WTC11 (cell line): Measurements from ENCODE around the gene ZFP62. TPM values are rescaled to one million over a fixed set of nuclear protein-coding genes. Genes with fewer than 3 reads are reported as not detected.

ENCODE experiments used
- ATAC-seq: fragments of 200-7000 bp; cut with Tn5 transposase; 2 replicates; pipeline ENCODE4 v1.10.0; 2021; ENCODE audit warnings: mild to moderate bottlenecking, moderate library complexity
- CTCF ChIA-PET: fragments of 300-600 bp; sonication (Branson Sonifier 250); formaldehyde crosslinking; loops from one replicate; lab custom pipeline; 2021; ENCODE audit warnings: antibody characterized with exemption; lab: Charles Lee
- POLR2A ChIA-PET: fragments of 350-600 bp; sonication (Branson Sonifier 250); formaldehyde crosslinking; loops from one replicate; lab custom pipeline; 2021; ENCODE audit warnings: antibody characterized with exemption; lab: Charles Lee
- DNase-seq: peaks from one replicate; pipeline ENCODE4 v3.0.0; 2021; ENCODE audit warnings: low spot score
- H3K27ac Mint-ChIP-seq: 2 replicates; pipeline ENCODE4 v1.8.0; 2021; ENCODE audit warnings: mixed read lengths
- H3K27me3 Mint-ChIP-seq: 2 replicates; pipeline ENCODE4 v1.8.0; 2021; ENCODE audit warnings: low read depth, mild to moderate bottlenecking, moderate library complexity, mixed read lengths
- H3K36me3 Mint-ChIP-seq: 2 replicates; pipeline ENCODE4 v1.8.0; 2021; ENCODE audit warnings: mixed read lengths
- H3K4me1 Mint-ChIP-seq: 2 replicates; pipeline ENCODE4 v1.8.0; 2022; ENCODE audit warnings: mixed read lengths
- H3K4me3 Mint-ChIP-seq: 2 replicates; pipeline ENCODE4 v1.8.0; 2021; ENCODE audit warnings: mild to moderate bottlenecking, moderate library complexity, mixed read lengths
- H3K9me3 Mint-ChIP-seq: 2 replicates; pipeline ENCODE4 v1.8.0; 2021; ENCODE audit warnings: mixed read lengths
- E2F5 ChIP-seq: sonication (generic); formaldehyde crosslinking; IDR thresholded peaks from 2 replicates; pipeline ENCODE4 v1.8.1; 2022; ENCODE audit warnings: mild to moderate bottlenecking, moderate library complexity, missing genetic modification reagents
- FOXK1 ChIP-seq: sonication (generic); formaldehyde crosslinking; IDR thresholded peaks from 2 replicates; pipeline ENCODE4 v1.8.0; 2022; ENCODE audit warnings: mild to moderate bottlenecking, moderate library complexity, missing genetic modification reagents
- FOXP4 ChIP-seq: sonication (generic); formaldehyde crosslinking; IDR thresholded peaks from 2 replicates; pipeline ENCODE4 v1.8.0; 2022; ENCODE audit warnings: mild to moderate bottlenecking, missing genetic modification reagents
- HMGXB4 ChIP-seq: sonication (generic); formaldehyde crosslinking; IDR thresholded peaks from 2 replicates; pipeline ENCODE4 v1.8.1; 2023; ENCODE audit warnings: mild to moderate bottlenecking, moderate library complexity, missing genetic modification reagents
- MXD4 ChIP-seq: fragments of 250-450 bp; sonication (Bioruptor Pico); IDR thresholded peaks from 2 replicates; pipeline ENCODE4 v1.8.0; 2021; ENCODE audit warnings: mild to moderate bottlenecking, moderate library complexity, borderline replicate concordance
- NFYB ChIP-seq: sonication (generic); formaldehyde crosslinking; conservative IDR thresholded peaks from 2 replicates; pipeline ENCODE4 v1.8.0; 2022; ENCODE audit warnings: low read depth, missing genetic modification reagents
- NR1H2 ChIP-seq: sonication (generic); formaldehyde crosslinking; IDR thresholded peaks from 2 replicates; pipeline ENCODE4 v1.9.0; 2021; ENCODE audit warnings: mild to moderate bottlenecking, moderate library complexity, missing genetic modification reagents
- RELA ChIP-seq: sonication (generic); formaldehyde crosslinking; IDR thresholded peaks from 2 replicates; pipeline ENCODE4 v1.8.1; 2022; ENCODE audit warnings: missing genetic modification reagents, mild to moderate bottlenecking, borderline replicate concordance
- SP1 ChIP-seq: sonication (generic); formaldehyde crosslinking; conservative IDR thresholded peaks from 2 replicates; pipeline ENCODE4 v1.8.1; 2022; ENCODE audit warnings: missing genetic modification reagents
- TP53 ChIP-seq: sonication (generic); formaldehyde crosslinking; IDR thresholded peaks from 2 replicates; pipeline ENCODE4 v1.8.1; 2023; ENCODE audit warnings: mild to moderate bottlenecking, missing genetic modification reagents
- USF1 ChIP-seq: sonication (generic); formaldehyde crosslinking; IDR thresholded peaks from 2 replicates; pipeline ENCODE4 v1.8.0; 2022; ENCODE audit warnings: mild to moderate bottlenecking, missing genetic modification reagents
- ZNF138 ChIP-seq: sonication (generic); formaldehyde crosslinking; conservative IDR thresholded peaks from 2 replicates; pipeline ENCODE4 v1.8.1; 2022; ENCODE audit warnings: mild to moderate bottlenecking, moderate library complexity, missing genetic modification reagents
- ZNF263 ChIP-seq: sonication (generic); formaldehyde crosslinking; IDR thresholded peaks from 2 replicates; pipeline ENCODE4 v1.8.1; 2022; ENCODE audit warnings: low read depth, mild to moderate bottlenecking, moderate library complexity, missing genetic modification reagents
- ZNF317 ChIP-seq: sonication (generic); formaldehyde crosslinking; IDR thresholded peaks from 2 replicates; pipeline ENCODE4 v1.8.1; 2023; ENCODE audit warnings: low read depth, mild to moderate bottlenecking, moderate library complexity, missing genetic modification reagents, borderline replicate concordance
- total RNA-seq: library from RNA; stranded (reverse); gene quantifications from 3 replicates; pipeline ENCODE4 v1.2.3, GENCODE V29; 2021
- TF ChIP-seq, protein P1 (sequence below): sonication (generic); formaldehyde crosslinking; IDR thresholded peaks from 2 replicates; pipeline ENCODE4 v1.8.1; 2022; ENCODE audit warnings: low read depth, missing genetic modification reagents, borderline replicate concordance
- TF ChIP-seq, protein P2 (sequence below): fragments of 250-450 bp; sonication (Bioruptor Pico); conservative IDR thresholded peaks from 2 replicates; pipeline ENCODE4 v1.9.0; 2021; ENCODE audit warnings: mild to moderate bottlenecking
- TF ChIP-seq, protein P3 (sequence below): sonication (generic); formaldehyde crosslinking; IDR thresholded peaks from 2 replicates; pipeline ENCODE4 v1.8.0; 2022; ENCODE audit warnings: mild to moderate bottlenecking, missing genetic modification reagents
- TF ChIP-seq, protein P4 (sequence below): fragments of 200-600 bp; IDR thresholded peaks from 2 replicates; pipeline ENCODE4 v1.8.0; 2022; ENCODE audit warnings: antibody characterized with exemption

The ZFP62 gene
- total RNA-seq, 1 experiment from 2014 or later = 41.2 TPM

DNA sequence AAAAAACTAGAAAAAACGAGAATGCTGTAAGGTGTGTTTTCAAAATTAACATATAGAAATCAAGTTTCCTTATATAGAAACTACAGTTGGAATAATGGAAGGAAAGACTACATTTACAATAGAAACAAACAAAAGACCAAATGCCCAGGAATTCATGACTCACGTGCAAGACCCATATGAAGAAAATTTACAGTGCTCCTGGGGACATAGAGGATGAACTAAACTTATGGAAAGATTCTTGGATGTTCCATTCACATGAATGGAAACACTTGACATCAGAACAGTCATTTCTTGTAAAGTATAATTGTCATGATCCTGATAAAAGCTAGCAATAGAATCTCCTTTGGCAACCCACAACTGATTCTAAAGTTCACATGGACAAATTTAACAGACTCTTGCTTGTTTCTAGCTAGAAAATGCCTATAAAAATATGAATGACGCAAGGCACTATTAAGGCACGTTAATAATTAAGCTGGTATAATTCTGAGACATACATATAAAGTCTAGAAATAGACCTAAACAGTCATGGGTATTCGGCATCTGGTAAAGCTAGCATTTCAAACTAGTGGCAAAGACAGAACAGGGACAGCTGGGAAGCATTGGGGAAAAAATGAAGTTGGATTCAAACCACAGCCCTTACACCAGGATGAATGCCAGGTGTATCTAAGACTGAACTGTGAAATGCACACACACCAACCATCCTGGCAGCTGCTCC, 5.1 kb upstream of the ZFP62 start:
- POLR2A ChIA-PET = no interaction called here
- H3K4me3 Mint-ChIP-seq = no peak overlapping the region
- no peak for TF ChIP-seq ZNF138 (CRISPR knock-in tag)
- no peak for TF ChIP-seq USF1 (CRISPR knock-in tag)
- TF ChIP-seq, protein P1, sequence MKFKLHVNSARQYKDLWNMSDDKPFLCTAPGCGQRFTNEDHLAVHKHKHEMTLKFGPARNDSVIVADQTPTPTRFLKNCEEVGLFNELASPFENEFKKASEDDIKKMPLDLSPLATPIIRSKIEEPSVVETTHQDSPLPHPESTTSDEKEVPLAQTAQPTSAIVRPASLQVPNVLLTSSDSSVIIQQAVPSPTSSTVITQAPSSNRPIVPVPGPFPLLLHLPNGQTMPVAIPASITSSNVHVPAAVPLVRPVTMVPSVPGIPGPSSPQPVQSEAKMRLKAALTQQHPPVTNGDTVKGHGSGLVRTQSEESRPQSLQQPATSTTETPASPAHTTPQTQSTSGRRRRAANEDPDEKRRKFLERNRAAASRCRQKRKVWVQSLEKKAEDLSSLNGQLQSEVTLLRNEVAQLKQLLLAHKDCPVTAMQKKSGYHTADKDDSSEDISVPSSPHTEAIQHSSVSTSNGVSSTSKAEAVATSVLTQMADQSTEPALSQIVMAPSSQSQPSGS (CRISPR knock-in tag) = no peak
- TF ChIP-seq SP1 (CRISPR knock-in tag) = no peak
- TF ChIP-seq ZNF263 (CRISPR knock-in tag) = no peak
- no peak for TF ChIP-seq RELA (CRISPR knock-in tag)
- no peak for TF ChIP-seq TP53 (CRISPR knock-in tag)
- no peak for TF ChIP-seq FOXP4 (CRISPR knock-in tag)
- TF ChIP-seq, all 79 proteins: peak for 0
- DNase-seq (no peak), ATAC-seq (no peak)
- H3K27ac Mint-ChIP-seq = no peak overlapping the region
- peaks cover 24% of the 10 kb centered on the region for H3K4me1 Mint-ChIP-seq
- no peaks in the 10 kb centered on the region for H3K9me3 Mint-ChIP-seq
- no peaks in the 10 kb centered on the region for H3K36me3 Mint-ChIP-seq
- CTCF ChIA-PET = interaction anchor here (0.6 to 1.5 kb wide), 2 partner anchors 81 to 188 kb away, joined by 3 to 4 read pairs; no protein-coding TSS in a partner anchor
- H3K27me3 Mint-ChIP-seq = no peaks in the 10 kb centered on the region; the same call in 1 of the 2 replicates

DNA sequence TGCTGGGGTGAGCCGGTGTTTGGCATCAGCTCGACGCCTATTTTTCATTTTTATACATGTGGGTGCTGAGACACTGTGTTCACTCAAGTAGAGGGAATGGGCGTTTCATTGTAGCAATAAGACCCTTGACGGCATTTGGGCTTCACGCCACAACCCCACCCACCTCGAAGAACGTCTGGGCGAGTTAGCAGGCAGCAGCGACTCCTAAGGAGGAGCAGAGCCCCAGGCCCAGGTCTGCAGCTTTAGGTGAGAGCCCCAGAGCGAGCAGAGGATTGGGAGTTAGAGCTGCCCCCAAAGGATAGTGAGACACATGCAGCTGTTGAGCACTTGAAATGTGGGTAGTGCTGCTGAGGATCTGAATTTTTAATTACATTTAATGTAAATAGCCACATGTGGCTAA, 1.6 kb upstream of the ZFP62 start:
- CTCF ChIA-PET = interaction anchor here (0.7 to 2.2 kb wide), 14 partner anchors 26 to 275 kb away, joined by 3 to 8 read pairs (median 3); partner anchors contain the start of gene MGAT1
- peak overlapping the region; percentile 58 for H3K4me3 Mint-ChIP-seq
- peaks cover 12% of the 10 kb centered on the region for H3K36me3 Mint-ChIP-seq
- H3K4me1 Mint-ChIP-seq = peaks cover 27% of the 10 kb centered on the region
- H3K27ac Mint-ChIP-seq = peak overlapping the region; percentile 74; the same call in 1 of the 2 replicates
- no peaks in the 10 kb centered on the region for H3K9me3 Mint-ChIP-seq
- ATAC-seq (peak; percentile 59), DNase-seq (peak; percentile 61)
- no peaks in the 10 kb centered on the region; the same call in 1 of the 2 replicates for H3K27me3 Mint-ChIP-seq
- POLR2A ChIA-PET = interaction anchor here (0.6 to 1.0 kb wide), 2 partner anchors 30 to 207 kb away, joined by 3 to 5 read pairs; no protein-coding TSS in a partner anchor
- TF ChIP-seq FOXK1 = no peak
- no peak for TF ChIP-seq NR1H2 (CRISPR knock-in tag)
- TF ChIP-seq, protein P2, sequence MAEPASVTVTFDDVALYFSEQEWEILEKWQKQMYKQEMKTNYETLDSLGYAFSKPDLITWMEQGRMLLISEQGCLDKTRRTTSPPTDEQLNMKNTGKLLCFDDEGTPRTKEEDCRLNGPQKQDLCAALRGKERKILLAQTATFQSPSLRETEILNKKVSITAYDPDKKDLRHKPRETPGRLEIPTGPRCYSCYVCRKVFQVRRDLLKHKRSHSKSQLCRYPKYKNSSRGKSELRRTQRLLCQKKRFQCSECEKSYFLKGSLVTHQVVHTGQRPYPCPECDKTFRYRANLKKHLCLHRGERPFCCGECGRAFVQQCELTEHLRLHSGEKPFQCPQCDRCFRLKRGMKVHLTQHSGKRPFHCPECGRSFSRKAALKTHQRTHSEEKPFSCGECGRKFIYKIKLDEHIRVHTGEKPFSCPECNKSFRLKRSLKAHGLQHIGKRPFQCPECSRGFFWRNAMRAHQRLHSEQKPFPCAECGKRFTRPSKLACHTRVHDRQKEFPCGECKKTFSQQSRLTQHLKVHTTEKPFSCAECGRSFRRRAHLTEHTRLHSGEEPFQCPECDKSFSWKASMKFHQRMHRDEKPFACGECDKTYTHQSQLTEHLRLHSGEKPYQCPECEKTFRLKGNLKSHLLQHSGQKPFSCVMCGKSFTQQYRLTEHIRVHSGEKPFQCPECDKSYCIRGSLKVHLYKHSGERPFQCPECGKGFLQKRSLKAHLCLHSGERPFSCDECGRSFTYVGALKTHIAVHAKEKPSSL = no peak
- TF ChIP-seq, protein P1 (CRISPR knock-in tag) = no peak
- no peak for TF ChIP-seq ZNF317 (CRISPR knock-in tag)
- TF ChIP-seq MXD4 (CRISPR knock-in tag) = no peak
- no peak for TF ChIP-seq NFYB (CRISPR knock-in tag)
- TF ChIP-seq USF1 (CRISPR knock-in tag) = no peak
- no peak for TF ChIP-seq E2F5 (CRISPR knock-in tag)
- TF ChIP-seq, protein P3, sequence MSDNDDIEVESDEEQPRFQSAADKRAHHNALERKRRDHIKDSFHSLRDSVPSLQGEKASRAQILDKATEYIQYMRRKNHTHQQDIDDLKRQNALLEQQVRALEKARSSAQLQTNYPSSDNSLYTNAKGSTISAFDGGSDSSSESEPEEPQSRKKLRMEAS (CRISPR knock-in tag) = no peak
- TF ChIP-seq, protein P4, sequence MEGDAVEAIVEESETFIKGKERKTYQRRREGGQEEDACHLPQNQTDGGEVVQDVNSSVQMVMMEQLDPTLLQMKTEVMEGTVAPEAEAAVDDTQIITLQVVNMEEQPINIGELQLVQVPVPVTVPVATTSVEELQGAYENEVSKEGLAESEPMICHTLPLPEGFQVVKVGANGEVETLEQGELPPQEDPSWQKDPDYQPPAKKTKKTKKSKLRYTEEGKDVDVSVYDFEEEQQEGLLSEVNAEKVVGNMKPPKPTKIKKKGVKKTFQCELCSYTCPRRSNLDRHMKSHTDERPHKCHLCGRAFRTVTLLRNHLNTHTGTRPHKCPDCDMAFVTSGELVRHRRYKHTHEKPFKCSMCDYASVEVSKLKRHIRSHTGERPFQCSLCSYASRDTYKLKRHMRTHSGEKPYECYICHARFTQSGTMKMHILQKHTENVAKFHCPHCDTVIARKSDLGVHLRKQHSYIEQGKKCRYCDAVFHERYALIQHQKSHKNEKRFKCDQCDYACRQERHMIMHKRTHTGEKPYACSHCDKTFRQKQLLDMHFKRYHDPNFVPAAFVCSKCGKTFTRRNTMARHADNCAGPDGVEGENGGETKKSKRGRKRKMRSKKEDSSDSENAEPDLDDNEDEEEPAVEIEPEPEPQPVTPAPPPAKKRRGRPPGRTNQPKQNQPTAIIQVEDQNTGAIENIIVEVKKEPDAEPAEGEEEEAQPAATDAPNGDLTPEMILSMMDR = no peak
- no peak for TF ChIP-seq HMGXB4 (CRISPR knock-in tag)
